ENCODE data around the gene BTBD2. TPM values are rescaled to one million over a fixed set of nuclear protein-coding genes. Genes with fewer than 3 reads are reported as not detected.

Gene BTBD2
- total and polyA plus RNA-seq, 2 of the 13 experiments (the other 11 are each of a cell fraction or from before 2014, with no cell fraction given): 28.1 to 45.3 TPM

DNA sequence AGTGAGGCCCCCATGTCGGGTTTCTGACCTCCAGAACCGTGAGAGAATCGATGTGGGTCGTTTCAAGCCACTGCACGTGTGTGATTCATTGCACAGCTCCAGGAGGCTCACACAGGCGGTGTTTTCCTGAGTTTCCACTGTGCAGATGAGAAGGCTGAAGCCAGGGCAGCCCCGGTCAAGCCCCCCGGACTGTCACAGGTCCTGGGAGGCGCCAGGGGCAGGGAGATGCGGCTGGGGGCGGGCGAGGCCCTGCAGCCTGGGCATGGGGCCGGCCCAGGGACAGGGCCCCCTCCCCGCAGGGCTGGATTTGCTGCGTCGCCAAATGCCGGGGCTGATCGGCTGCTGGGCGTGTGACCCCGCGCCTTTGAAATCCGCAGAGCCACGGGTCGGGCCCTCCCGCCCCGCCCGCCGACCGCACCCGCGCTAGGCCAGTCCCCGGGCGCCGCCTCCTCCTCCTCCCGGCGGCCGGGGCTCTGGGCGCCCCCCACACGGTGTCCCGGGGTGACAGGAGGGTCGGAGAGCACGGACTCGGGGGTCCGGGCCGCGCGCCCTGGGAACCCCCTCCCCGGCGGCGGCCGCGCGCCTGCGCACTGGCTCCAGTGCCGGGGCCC, 45.5 kb upstream of the BTBD2 start (continued):
- TF ChIP-seq, protein P1, sequence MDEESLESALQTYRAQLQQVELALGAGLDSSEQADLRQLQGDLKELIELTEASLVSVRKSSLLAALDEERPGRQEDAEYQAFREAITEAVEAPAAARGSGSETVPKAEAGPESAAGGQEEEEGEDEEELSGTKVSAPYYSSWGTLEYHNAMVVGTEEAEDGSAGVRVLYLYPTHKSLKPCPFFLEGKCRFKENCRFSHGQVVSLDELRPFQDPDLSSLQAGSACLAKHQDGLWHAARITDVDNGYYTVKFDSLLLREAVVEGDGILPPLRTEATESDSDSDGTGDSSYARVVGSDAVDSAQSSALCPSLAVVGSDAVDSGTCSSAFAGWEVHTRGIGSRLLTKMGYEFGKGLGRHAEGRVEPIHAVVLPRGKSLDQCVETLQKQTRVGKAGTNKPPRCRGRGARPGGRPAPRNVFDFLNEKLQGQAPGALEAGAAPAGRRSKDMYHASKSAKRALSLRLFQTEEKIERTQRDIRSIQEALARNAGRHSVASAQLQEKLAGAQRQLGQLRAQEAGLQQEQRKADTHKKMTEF (CRISPR knock-in tag; IDR thresholded peaks at IDR 0.05): peak; percentile 33
- TF ChIP-seq, protein P2, sequence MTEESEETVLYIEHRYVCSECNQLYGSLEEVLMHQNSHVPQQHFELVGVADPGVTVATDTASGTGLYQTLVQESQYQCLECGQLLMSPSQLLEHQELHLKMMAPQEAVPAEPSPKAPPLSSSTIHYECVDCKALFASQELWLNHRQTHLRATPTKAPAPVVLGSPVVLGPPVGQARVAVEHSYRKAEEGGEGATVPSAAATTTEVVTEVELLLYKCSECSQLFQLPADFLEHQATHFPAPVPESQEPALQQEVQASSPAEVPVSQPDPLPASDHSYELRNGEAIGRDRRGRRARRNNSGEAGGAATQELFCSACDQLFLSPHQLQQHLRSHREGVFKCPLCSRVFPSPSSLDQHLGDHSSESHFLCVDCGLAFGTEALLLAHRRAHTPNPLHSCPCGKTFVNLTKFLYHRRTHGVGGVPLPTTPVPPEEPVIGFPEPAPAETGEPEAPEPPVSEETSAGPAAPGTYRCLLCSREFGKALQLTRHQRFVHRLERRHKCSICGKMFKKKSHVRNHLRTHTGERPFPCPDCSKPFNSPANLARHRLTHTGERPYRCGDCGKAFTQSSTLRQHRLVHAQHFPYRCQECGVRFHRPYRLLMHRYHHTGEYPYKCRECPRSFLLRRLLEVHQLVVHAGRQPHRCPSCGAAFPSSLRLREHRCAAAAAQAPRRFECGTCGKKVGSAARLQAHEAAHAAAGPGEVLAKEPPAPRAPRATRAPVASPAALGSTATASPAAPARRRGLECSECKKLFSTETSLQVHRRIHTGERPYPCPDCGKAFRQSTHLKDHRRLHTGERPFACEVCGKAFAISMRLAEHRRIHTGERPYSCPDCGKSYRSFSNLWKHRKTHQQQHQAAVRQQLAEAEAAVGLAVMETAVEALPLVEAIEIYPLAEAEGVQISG (CRISPR knock-in tag; IDR thresholded peaks at IDR 0.05): peak; percentile 33; the same call in 1 of the 2 replicates
- no peak for TF ChIP-seq HNRNPLL (IDR thresholded peaks at IDR 0.05; ENCODE audit: low read depth, low read length, poor library complexity, severe bottlenecking)
- peak; percentile 24; the same call in 1 of the 2 replicates for TF ChIP-seq POLR2G (IDR thresholded peaks at IDR 0.05; ENCODE audit: low read depth, low read length)
- 0 out of 2 replicates have a peak, but pooled peaks have one; percentile 52 for TF ChIP-seq ZMAT3 (CRISPR knock-in tag; conservative IDR thresholded peaks at IDR 0.05)
- TF ChIP-seq PRPF4 (IDR thresholded peaks at IDR 0.05; ENCODE audit: low read depth, low read length, poor library complexity, severe bottlenecking): no peak
- TF ChIP-seq MTA1 (CRISPR knock-in tag; IDR thresholded peaks at IDR 0.05; ENCODE audit: borderline replicate concordance): 0 out of 2 replicates have a peak, but pooled peaks have one; percentile 24
- TF ChIP-seq CC2D1A (CRISPR knock-in tag; IDR thresholded peaks at IDR 0.05): no peak
- no peak for TF ChIP-seq ZNF660 (CRISPR knock-in tag; IDR thresholded peaks at IDR 0.05; ENCODE audit: borderline replicate concordance, low read depth)
- TF ChIP-seq, protein P3, sequence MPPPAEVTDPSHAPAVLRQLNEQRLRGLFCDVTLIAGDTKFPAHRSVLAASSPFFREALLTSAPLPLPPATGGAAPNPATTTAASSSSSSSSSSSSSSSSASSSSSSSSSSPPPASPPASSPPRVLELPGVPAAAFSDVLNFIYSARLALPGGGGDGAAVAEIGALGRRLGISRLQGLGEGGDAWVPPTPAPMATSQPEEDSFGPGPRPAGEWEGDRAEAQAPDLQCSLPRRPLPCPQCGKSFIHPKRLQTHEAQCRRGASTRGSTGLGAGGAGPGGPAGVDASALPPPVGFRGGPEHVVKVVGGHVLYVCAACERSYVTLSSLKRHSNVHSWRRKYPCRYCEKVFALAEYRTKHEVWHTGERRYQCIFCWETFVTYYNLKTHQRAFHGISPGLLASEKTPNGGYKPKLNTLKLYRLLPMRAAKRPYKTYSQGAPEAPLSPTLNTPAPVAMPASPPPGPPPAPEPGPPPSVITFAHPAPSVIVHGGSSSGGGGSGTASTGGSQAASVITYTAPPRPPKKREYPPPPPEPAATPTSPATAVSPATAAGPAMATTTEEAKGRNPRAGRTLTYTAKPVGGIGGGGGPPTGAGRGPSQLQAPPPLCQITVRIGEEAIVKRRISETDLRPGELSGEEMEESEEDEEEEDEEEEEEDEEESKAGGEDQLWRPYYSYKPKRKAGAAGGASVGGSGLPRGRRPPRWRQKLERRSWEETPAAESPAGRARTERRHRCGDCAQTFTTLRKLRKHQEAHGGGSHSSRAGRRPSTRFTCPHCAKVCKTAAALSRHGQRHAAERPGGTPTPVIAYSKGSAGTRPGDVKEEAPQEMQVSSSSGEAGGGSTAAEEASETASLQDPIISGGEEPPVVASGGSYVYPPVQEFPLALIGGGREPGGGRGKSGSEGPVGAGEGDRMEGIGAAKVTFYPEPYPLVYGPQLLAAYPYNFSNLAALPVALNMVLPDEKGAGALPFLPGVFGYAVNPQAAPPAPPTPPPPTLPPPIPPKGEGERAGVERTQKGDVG (CRISPR knock-in tag; IDR thresholded peaks at IDR 0.05; ENCODE audit: borderline replicate concordance): no peak; the same call in 1 of the 2 replicates
- peak; percentile 88; the same call in 1 of the 2 replicates for TF ChIP-seq ZC3H13 (CRISPR knock-in tag; IDR thresholded peaks at IDR 0.05)
- no peak for TF ChIP-seq CAMTA2 (CRISPR knock-in tag; IDR thresholded peaks at IDR 0.05; ENCODE audit: borderline replicate concordance)
- TF ChIP-seq, protein P4, sequence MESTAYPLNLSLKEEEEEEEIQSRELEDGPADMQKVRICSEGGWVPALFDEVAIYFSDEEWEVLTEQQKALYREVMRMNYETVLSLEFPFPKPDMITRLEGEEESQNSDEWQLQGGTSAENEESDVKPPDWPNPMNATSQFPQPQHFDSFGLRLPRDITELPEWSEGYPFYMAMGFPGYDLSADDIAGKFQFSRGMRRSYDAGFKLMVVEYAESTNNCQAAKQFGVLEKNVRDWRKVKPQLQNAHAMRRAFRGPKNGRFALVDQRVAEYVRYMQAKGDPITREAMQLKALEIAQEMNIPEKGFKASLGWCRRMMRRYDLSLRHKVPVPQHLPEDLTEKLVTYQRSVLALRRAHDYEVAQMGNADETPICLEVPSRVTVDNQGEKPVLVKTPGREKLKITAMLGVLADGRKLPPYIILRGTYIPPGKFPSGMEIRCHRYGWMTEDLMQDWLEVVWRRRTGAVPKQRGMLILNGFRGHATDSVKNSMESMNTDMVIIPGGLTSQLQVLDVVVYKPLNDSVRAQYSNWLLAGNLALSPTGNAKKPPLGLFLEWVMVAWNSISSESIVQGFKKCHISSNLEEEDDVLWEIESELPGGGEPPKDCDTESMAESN (CRISPR knock-in tag; conservative IDR thresholded peaks at IDR 0.05): no peak
- TF ChIP-seq ZNF780A (CRISPR knock-in tag; IDR thresholded peaks at IDR 0.05): no peak
- no peak; the same call in 1 of the 2 replicates for TF ChIP-seq DMAP1 (CRISPR knock-in tag; IDR thresholded peaks at IDR 0.05)
- TF ChIP-seq HNRNPL (IDR thresholded peaks at IDR 0.05; ENCODE audit: low read depth, low read length): no peak
- peak; percentile 82 for TF ChIP-seq SRSF1 (optimal IDR thresholded peaks at IDR 0.05; ENCODE audit: low read depth, low read length)
- TF ChIP-seq, protein P5, sequence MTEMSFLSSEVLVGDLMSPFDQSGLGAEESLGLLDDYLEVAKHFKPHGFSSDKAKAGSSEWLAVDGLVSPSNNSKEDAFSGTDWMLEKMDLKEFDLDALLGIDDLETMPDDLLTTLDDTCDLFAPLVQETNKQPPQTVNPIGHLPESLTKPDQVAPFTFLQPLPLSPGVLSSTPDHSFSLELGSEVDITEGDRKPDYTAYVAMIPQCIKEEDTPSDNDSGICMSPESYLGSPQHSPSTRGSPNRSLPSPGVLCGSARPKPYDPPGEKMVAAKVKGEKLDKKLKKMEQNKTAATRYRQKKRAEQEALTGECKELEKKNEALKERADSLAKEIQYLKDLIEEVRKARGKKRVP (CRISPR knock-in tag; IDR thresholded peaks at IDR 0.05): no peak
- peak; percentile 84 for TF ChIP-seq BHLHE40 (IDR thresholded peaks at IDR 0.05; ENCODE audit: low read length)

Measured in HepG2 (cell line).